HCT116 (cell line): ENCODE results near the gene MIPEP. TPM values are rescaled to one million over a fixed set of nuclear protein-coding genes. Genes with fewer than 3 reads are reported as not detected.

ENCODE experiments used
- ATAC-seq: fragments of 200-7000 bp; cut with Tn5 transposase; 2 replicates; pipeline ENCODE4 v1.9.1; 2020; ENCODE audit warnings: mild to moderate bottlenecking, moderate library complexity
- BruUV-seq: library from RNA; stranded (reverse); fragments of 400-500 nt; replicated peaks from 2 replicates; lab custom pipeline; 2021; lab: Mats Ljungman, UMichigan
- CTCF ChIA-PET: fragments of 300-600 bp; sonication (Branson Sonifier 250); formaldehyde crosslinking; loops from one replicate; lab custom pipeline; 2021; ENCODE audit warnings: antibody characterized with exemption; lab: Charles Lee
- POLR2A ChIA-PET: fragments of 300-600, 350-600 bp; sonication (Branson Sonifier 250); formaldehyde crosslinking; loops from one replicate; lab custom pipeline; 2021; ENCODE audit warnings: antibody characterized with exemption; lab: Charles Lee
- RAD21 ChIA-PET, 2 experiments: fragments of 300-600 bp; sonication (Branson Sonifier 250); formaldehyde crosslinking; loops; one replicate each; lab custom pipeline; 2023; ENCODE audit warnings: low total read pairs in 2 of 2; ENCODE audit not compliant: uncharacterized antibody in 2 of 2, unreplicated experiment in 2 of 2, low non-redundant PET in 1 of 2; lab: Charles Lee
- DNase-seq: peaks from one replicate; pipeline ENCODE4 v3.0.0-alpha.2; 2010; ENCODE audit warnings: low read depth, low spot score
- H2AFZ ChIP-seq: fragments of 200-600 bp; shearing (Covaris generic), sonication (generic); 2 replicates; pipeline ENCODE4 v1.6.1; 2017; ENCODE audit warnings: low read depth, mixed run types, mixed read lengths, antibody characterized with exemption, low read length; ENCODE audit not compliant: poor library complexity, severe bottlenecking
- H3K27ac ChIP-seq: 2 replicates; pipeline ENCODE4 v1.5.1; 2012; ENCODE audit warnings: low read depth, low read length
- H3K27me3 ChIP-seq: fragments of 200-600 bp; sonication (generic); 2 replicates; pipeline ENCODE4 v1.6.1; 2016; ENCODE audit warnings: mixed run types, low read length, mixed read lengths; ENCODE audit not compliant: insufficient read depth
- H3K36me3 ChIP-seq, 2 experiments: fragments of 200-500 bp in 1 of 2; fragments of 200-600 bp in 1 of 2; sonication (Bioruptor generic) in 1 of 2; sonication (generic) in 1 of 2; 2 replicates each; pipeline versions ENCODE4 v1.5.1 to v1.6.1; 2014 to 2016; ENCODE audit warnings: low read length in 2 of 2, inconsistent platforms in 1 of 2, mixed read lengths in 1 of 2, mixed run types in 1 of 2; ENCODE audit not compliant: insufficient read depth in 2 of 2, control insufficient read depth in 1 of 2
- H3K4me1 ChIP-seq, 2 experiments: fragments of 200-600 bp in 1 of 2; sonication (generic) in 1 of 2; 2 replicates each; pipeline versions ENCODE4 v1.5.1 to v1.6.1; 2012 to 2017; ENCODE audit warnings: low read length in 2 of 2, inconsistent platforms in 1 of 2, mild to moderate bottlenecking in 1 of 2, mixed read lengths in 1 of 2, mixed run types in 1 of 2, moderate library complexity in 1 of 2; ENCODE audit not compliant: insufficient read depth in 2 of 2, control insufficient read depth in 1 of 2
- H3K4me2 ChIP-seq: fragments of 200-600 bp; sonication (generic); 2 replicates; pipeline ENCODE4 v1.6.1; 2017; ENCODE audit warnings: mixed run types, low read length, mixed read lengths
- H3K4me3 ChIP-seq, 2 experiments: fragments of 200-600 bp in 1 of 2; sonication (generic) in 1 of 2; replicated peaks in 1 of 2; 2 replicates each; pipeline ENCODE4 v1.5.1; 2011 to 2016; ENCODE audit warnings: low read length in 2 of 2, control low read depth in 1 of 2, low read depth in 1 of 2, mild to moderate bottlenecking in 1 of 2, mixed read lengths in 1 of 2, mixed run types in 1 of 2
- H3K79me2 ChIP-seq: fragments of 200-600 bp; sonication (generic); 2 replicates; pipeline ENCODE4 v1.6.1; 2017; ENCODE audit warnings: mild to moderate bottlenecking, mixed run types, low read length, moderate library complexity, mixed read lengths; ENCODE audit not compliant: insufficient read depth
- H3K9ac ChIP-seq: fragments of 200-600 bp; sonication (generic); 2 replicates; pipeline ENCODE4 v1.6.1; 2016; ENCODE audit warnings: low read length, mixed read lengths
- H3K9me2 ChIP-seq: fragments of 200-600 bp; sonication (generic), shearing (Covaris generic); 2 replicates; pipeline ENCODE4 v1.6.1; 2017; ENCODE audit warnings: mixed run types, mild to moderate bottlenecking, moderate library complexity; ENCODE audit not compliant: insufficient read depth
- H3K9me3 ChIP-seq, 2 experiments: fragments of 200-500 bp in 1 of 2; fragments of 200-600 bp in 1 of 2; sonication (Bioruptor generic) in 1 of 2; sonication (generic) in 1 of 2; 2 replicates each; pipeline ENCODE4 v1.6.1; 2014 to 2017; ENCODE audit warnings: low read length in 2 of 2, mixed read lengths in 2 of 2, inconsistent platforms in 1 of 2, low read depth in 1 of 2, mild to moderate bottlenecking in 1 of 2, mixed run types in 1 of 2, moderate library complexity in 1 of 2; ENCODE audit not compliant: control insufficient read depth in 1 of 2, insufficient read depth in 1 of 2
- H4K20me1 ChIP-seq: fragments of 200-600 bp; sonication (generic), shearing (Covaris generic); 2 replicates; pipeline ENCODE4 v1.6.1; 2017; ENCODE audit warnings: mixed run types, mild to moderate bottlenecking, moderate library complexity; ENCODE audit not compliant: insufficient read depth
- JUND ChIP-seq: IDR thresholded peaks from 2 replicates; pipeline ENCODE4 v1.6.1; 2012
- POLR2A ChIP-seq: IDR thresholded peaks from 2 replicates; pipeline ENCODE4 v1.7.0; 2011; ENCODE audit warnings: borderline replicate concordance; ENCODE audit not compliant: insufficient read depth, insufficient read length; ENCODE audit errors: extremely low read depth
- RAD21 ChIP-seq: IDR thresholded peaks from 2 replicates; pipeline ENCODE4 v1.6.1; 2012; ENCODE audit warnings: low read depth, mild to moderate bottlenecking
- SIN3A ChIP-seq: IDR thresholded peaks from 2 replicates; pipeline ENCODE4 v1.6.1; 2012; ENCODE audit warnings: low read depth
- TCF7L2 ChIP-seq: IDR thresholded peaks from 2 replicates; pipeline ENCODE4 v1.7.0; 2011; ENCODE audit warnings: borderline replicate concordance, inconsistent platforms; ENCODE audit not compliant: insufficient read depth, insufficient read length; ENCODE audit errors: extremely low read depth
- ZNF274 ChIP-seq: fragments of 200-500 bp; sonication (Bioruptor generic); IDR thresholded peaks from 2 replicates; pipeline ENCODE4 v1.6.1; 2014; ENCODE audit warnings: mild to moderate bottlenecking, low read depth, low read length, inconsistent platforms
- intact Hi-C: fragments of 100-400 bp; cut with micrococcal nuclease; formaldehyde crosslinking; loops from 2 replicates; pipeline ENCODE4 v1.10.0; 2022
- total RNA-seq: library from RNA; stranded (reverse); gene quantifications from one replicate; pipeline ENCODE4 v1.2.1, GENCODE V29; 2021; ENCODE audit not compliant: unreplicated experiment
- TF ChIP-seq, protein P1 (sequence below): IDR thresholded peaks from 2 replicates; pipeline ENCODE4 v1.6.1; 2012; ENCODE audit warnings: low read depth
- TF ChIP-seq, protein P2 (sequence below): IDR thresholded peaks from 2 replicates; pipeline ENCODE4 v1.6.1; 2012
- TF ChIP-seq, protein P3 (sequence below): IDR thresholded peaks from 2 replicates; pipeline ENCODE4 v1.6.1; 2012

The MIPEP gene
- total RNA-seq, 1 experiment from 2014 or later = 33.3 TPM

DNA sequence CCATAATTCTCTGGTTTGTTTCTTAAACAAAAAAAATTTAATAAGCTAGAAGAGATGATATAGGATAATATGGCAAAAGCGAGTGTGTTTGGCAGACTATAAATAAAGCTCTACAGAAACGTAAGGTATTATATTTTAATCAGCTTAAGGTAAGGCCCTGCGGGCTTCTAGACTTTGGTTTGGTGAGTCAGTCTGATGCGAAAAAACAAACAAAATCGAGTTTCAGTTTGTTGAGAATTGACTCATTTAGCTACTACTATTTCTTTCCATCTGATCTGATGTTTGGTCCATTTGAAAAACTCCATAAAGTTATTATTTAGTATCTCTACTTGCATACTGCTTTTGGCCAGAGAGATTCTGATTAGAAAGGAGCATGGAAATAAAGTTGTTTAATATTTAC is 138.0 kb downstream of the MIPEP start:
- no peak overlapping the region for H3K27ac ChIP-seq
- H3K9me3 ChIP-seq = no peaks in the 10 kb centered on the region
- DNase-seq = no peak
- POLR2A ChIA-PET = no interaction called here
- no peak overlapping the region for H3K4me3 ChIP-seq
- H3K36me3 ChIP-seq = no peaks in the 10 kb centered on the region
- H3K4me2 ChIP-seq = no peak overlapping the region
- TF ChIP-seq SIN3A (no peak), ZNF274 (no peak), JUND (no peak), TCF7L2 (no peak), POLR2A (no peak), RAD21 (no peak)
- TF ChIP-seq, protein P1, sequence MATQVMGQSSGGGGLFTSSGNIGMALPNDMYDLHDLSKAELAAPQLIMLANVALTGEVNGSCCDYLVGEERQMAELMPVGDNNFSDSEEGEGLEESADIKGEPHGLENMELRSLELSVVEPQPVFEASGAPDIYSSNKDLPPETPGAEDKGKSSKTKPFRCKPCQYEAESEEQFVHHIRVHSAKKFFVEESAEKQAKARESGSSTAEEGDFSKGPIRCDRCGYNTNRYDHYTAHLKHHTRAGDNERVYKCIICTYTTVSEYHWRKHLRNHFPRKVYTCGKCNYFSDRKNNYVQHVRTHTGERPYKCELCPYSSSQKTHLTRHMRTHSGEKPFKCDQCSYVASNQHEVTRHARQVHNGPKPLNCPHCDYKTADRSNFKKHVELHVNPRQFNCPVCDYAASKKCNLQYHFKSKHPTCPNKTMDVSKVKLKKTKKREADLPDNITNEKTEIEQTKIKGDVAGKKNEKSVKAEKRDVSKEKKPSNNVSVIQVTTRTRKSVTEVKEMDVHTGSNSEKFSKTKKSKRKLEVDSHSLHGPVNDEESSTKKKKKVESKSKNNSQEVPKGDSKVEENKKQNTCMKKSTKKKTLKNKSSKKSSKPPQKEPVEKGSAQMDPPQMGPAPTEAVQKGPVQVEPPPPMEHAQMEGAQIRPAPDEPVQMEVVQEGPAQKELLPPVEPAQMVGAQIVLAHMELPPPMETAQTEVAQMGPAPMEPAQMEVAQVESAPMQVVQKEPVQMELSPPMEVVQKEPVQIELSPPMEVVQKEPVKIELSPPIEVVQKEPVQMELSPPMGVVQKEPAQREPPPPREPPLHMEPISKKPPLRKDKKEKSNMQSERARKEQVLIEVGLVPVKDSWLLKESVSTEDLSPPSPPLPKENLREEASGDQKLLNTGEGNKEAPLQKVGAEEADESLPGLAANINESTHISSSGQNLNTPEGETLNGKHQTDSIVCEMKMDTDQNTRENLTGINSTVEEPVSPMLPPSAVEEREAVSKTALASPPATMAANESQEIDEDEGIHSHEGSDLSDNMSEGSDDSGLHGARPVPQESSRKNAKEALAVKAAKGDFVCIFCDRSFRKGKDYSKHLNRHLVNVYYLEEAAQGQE = no peak
- TF ChIP-seq, protein P2, sequence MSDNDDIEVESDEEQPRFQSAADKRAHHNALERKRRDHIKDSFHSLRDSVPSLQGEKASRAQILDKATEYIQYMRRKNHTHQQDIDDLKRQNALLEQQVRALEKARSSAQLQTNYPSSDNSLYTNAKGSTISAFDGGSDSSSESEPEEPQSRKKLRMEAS = no peak
- TF ChIP-seq, protein P3, sequence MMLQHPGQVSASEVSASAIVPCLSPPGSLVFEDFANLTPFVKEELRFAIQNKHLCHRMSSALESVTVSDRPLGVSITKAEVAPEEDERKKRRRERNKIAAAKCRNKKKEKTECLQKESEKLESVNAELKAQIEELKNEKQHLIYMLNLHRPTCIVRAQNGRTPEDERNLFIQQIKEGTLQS = no peak
- TF ChIP-seq, all 23 proteins: peak for 0
- intact Hi-C loops = no loop called here
- H4K20me1 ChIP-seq = no peaks in the 10 kb centered on the region
- no peak for ATAC-seq
- no peaks in the 10 kb centered on the region for H3K27me3 ChIP-seq
- ChIA-PET RAD21 (interaction anchor here in 1 of 2 experiments (0.6 kb wide), 1 partner anchor 45 kb away, joined by 3 read pairs; no protein-coding TSS in a partner anchor), CTCF (interaction anchor here (1.2 kb wide), 1 partner anchor 10 kb away, joined by 4 read pairs; no protein-coding TSS in a partner anchor)
- no peaks in the 10 kb centered on the region for H3K79me2 ChIP-seq
- no peak overlapping the region for H3K9ac ChIP-seq
- H3K9me2 ChIP-seq = no peaks in the 10 kb centered on the region
- BruUV-seq = no TSS peak
- H2AFZ ChIP-seq = no peak overlapping the region
- H3K4me1 ChIP-seq = peaks cover 0 to 4% of the 10 kb centered on the region in 2 experiments; a peak in 1 of 4 replicates
